Gastrocnemius medialis (tissue), 4 donors: ENCODE results near the gene GRID1. TPM values are rescaled to one million over a fixed set of nuclear protein-coding genes. Genes with fewer than 3 reads are reported as not detected.

Experiments used
- ATAC-seq, 2 donors: fragments of 150-250 bp; one replicate each; pipeline ENCODE4 v1.9.1; 2016
- DNase-seq, 2 donors: peaks; one replicate each; pipeline ENCODE4 v3.0.0-alpha.2; 2019
- H3K27ac ChIP-seq, 4 donors: fragments of 200-600 bp; sonication (generic); 1 replicate in 1 of 4; 2 replicates in 3 of 4; pipeline ENCODE4 v1.5.1; 2016 to 2018; ENCODE audit warnings: mild to moderate bottlenecking in 2 of 4, moderate library complexity in 1 of 4
- H3K27me3 ChIP-seq, 3 donors: fragments of 200-600 bp; sonication (generic) in 2 of 3; 1 replicate in 1 of 3; 2 replicates in 2 of 3; pipeline versions ENCODE4 v1.5.1 to v1.6.0; 2016 to 2019; ENCODE audit warnings: mild to moderate bottlenecking in 1 of 3, moderate library complexity in 1 of 3
- H3K36me3 ChIP-seq, 2 donors: fragments of 200-600 bp; sonication (generic) in 1 of 2; one replicate each; pipeline ENCODE4 v1.5.1; 2017 to 2018
- H3K4me1 ChIP-seq, 2 donors: fragments of 200-600 bp; sonication (generic) in 1 of 2; one replicate each; pipeline ENCODE4 v1.5.1; 2016 to 2017; ENCODE audit warnings: mild to moderate bottlenecking in 2 of 2
- H3K4me3 ChIP-seq, 4 donors: fragments of 200-600 bp; sonication (generic) in 3 of 4; 1 replicate in 1 of 4; 2 replicates in 3 of 4; pipeline ENCODE4 v1.5.1; 2016 to 2019; ENCODE audit warnings: mild to moderate bottlenecking in 2 of 4
- H3K9me3 ChIP-seq, 3 donors: fragments of 200-600 bp; sonication (generic) in 2 of 3; 1 replicate in 1 of 3; 2 replicates in 2 of 3; pipeline ENCODE4 v1.5.1; 2016 to 2019
- POLR2A ChIP-seq, 2 donors: fragments of 450-650 bp; IDR thresholded peaks; one replicate each; pipeline ENCODE4 v1.6.1; 2017; ENCODE audit warnings: antibody characterized with exemption in 2 of 2, mild to moderate bottlenecking in 2 of 2, moderate library complexity in 2 of 2
- in situ Hi-C, 4 donors: fragments of 200-750 bp; cut with MboI; loops; one replicate each; pipeline versions ENCODE4 v1.15.0 to v1.8.0; 2017; ENCODE audit warnings: low sequenced_read_pairs in 4 of 4
- intact Hi-C: fragments of 100-400 bp; cut with DNase I; formaldehyde crosslinking; loops from one replicate; pipeline ENCODE4 v1.15.1; 2023; ENCODE audit warnings: low total_unique reads
- total RNA-seq, 4 donors: library from RNA; depleted of rRNA; stranded (reverse); fragments of >200 nt; gene quantifications; one replicate each; pipeline versions ENCODE4 v1.1.0 to v1.2.3, GENCODE V29; 2016
- TF ChIP-seq, protein P1 (sequence below), 5 experiments: fragments of 450-650 bp in 3 of 5; fragments of 200-600 bp in 2 of 5; sonication (generic) in 2 of 5; IDR thresholded peaks in 4 of 5; conservative IDR thresholded peaks in 1 of 5; 1 replicate in 4 of 5; 2 replicates in 1 of 5; pipeline ENCODE4 v1.5.1; 2016 to 2019; ENCODE audit warnings: antibody characterized with exemption in 5 of 5, mild to moderate bottlenecking in 3 of 5, moderate library complexity in 3 of 5

Gene GRID1
- total RNA-seq, 4 donors from 2014 or later = 0.17 to 1.4 (median 0.79) TPM

DNA sequence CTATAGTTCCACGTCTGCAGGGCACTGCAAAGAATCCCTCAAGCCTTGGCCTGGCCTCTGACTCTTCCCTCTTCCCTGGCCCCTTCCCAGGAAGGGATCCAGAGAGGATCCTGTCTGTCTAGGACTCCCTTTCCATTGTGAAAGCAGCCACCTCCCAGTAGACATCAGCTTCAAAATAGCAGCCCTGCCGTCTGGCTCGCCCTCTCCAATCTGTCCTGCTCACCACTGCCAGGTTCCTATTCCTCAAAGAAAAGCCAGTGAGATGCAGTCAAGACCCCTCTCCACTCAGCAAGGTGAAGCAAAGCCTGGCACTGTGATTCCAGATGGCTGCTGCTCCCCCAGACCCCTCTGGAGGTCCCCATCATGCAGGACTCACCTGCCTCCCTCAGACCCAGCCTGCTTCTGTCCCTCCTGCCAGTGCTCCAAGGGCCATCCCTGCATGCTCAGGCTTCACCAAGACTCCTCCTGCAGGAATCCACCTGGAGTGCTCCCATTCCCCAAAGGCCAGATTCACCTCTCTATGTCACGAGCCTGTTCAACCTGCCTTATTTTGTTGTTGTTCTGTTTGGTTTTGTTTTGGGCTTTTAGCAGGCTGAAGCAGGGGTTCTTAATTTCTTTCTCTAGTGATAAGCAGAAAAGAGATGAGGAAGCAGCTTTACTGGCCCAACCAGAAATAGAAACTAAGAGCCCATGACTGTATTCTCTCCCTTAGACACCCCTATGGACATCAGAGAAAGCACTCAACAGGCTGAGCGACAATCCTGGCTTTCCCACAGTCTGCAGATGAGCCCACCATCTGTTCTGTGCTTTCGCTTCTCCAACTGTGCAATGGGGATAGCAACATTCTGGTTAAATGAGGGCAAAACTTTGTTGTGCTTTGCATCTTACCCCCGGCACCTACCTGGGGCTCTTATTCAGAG, 305.1 kb downstream of the GRID1 start:
- no peak for DNase-seq
- TF ChIP-seq, protein P1, sequence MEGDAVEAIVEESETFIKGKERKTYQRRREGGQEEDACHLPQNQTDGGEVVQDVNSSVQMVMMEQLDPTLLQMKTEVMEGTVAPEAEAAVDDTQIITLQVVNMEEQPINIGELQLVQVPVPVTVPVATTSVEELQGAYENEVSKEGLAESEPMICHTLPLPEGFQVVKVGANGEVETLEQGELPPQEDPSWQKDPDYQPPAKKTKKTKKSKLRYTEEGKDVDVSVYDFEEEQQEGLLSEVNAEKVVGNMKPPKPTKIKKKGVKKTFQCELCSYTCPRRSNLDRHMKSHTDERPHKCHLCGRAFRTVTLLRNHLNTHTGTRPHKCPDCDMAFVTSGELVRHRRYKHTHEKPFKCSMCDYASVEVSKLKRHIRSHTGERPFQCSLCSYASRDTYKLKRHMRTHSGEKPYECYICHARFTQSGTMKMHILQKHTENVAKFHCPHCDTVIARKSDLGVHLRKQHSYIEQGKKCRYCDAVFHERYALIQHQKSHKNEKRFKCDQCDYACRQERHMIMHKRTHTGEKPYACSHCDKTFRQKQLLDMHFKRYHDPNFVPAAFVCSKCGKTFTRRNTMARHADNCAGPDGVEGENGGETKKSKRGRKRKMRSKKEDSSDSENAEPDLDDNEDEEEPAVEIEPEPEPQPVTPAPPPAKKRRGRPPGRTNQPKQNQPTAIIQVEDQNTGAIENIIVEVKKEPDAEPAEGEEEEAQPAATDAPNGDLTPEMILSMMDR (IDR thresholded peaks at IDR 0.05 in 4 of 5, conservative IDR thresholded peaks at IDR 0.05 in 1 of 5) = no peak
- TF ChIP-seq POLR2A (IDR thresholded peaks at IDR 0.05) = no peak

DNA sequence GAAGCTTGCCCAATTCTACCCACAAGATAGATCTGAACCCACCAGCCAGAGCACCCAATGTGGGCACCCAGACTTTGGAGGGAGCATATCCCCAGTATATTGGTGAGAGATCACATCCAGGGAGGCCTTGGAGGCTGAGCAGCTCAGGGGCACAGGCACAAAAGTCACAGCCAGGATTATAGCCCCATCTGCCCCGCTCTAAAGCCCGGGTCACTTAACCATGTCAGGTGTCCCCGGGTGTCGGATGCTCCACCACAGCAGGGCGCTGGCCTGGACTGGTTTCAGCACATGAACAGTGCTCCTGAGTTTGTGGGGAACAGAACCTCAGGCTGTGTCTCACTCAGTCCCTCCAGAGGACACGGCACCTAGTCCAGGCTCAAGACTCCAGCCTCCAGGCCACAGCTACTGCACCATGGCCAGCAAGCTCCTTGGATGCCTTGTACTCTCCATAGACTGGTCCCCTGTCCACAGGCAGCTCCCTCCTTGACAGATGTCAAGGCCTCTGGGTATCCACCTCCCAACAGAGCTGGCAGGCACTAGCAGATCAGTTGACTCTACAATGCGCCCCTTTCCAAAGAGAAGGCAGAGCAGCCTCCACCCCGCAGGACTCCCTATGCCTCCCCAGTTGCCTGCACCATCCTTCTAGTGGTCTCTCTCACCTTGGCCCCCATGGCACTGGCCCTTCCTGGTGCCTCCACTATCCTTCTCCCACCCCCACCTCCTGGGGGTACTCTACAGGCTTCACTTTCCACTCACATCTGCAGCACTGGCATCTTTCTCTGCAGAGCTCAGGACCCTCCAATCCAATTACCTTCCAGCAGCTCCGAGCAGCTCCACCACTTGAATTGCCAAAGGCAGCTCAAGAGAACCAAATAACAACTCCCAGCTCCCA, 306.0 kb downstream of the GRID1 start:
- TF ChIP-seq, protein P1 (IDR thresholded peaks at IDR 0.05 in 4 of 5, conservative IDR thresholded peaks at IDR 0.05 in 1 of 5) = no peak
- no peak for TF ChIP-seq POLR2A (IDR thresholded peaks at IDR 0.05)
- in situ Hi-C loops (no loop called here), intact Hi-C loops (no loop called here)
- no peaks in the 10 kb centered on the region for H3K4me1 ChIP-seq
- H3K36me3 ChIP-seq = no peaks in the 10 kb centered on the region
- no peak for ATAC-seq
- H3K27me3 ChIP-seq = peaks cover 0 to 10% (median 0%) of the 10 kb centered on the region in 3 donors
- DNase-seq = no peak
- H3K27ac ChIP-seq = no peak overlapping the region
- H3K9me3 ChIP-seq = no peaks in the 10 kb centered on the region
- no peak overlapping the region for H3K4me3 ChIP-seq

More for the DNA sequence above, 305.1 kb downstream of the GRID1 start:
- H3K9me3 ChIP-seq = no peaks in the 10 kb centered on the region
- intact Hi-C loops (no loop called here), in situ Hi-C loops (no loop called here)
- H3K36me3 ChIP-seq = no peaks in the 10 kb centered on the region
- H3K4me1 ChIP-seq = no peaks in the 10 kb centered on the region
- H3K27me3 ChIP-seq = peaks cover 0 to 3% (median 0%) of the 10 kb centered on the region in 3 donors
- ATAC-seq = no peak
- no peak overlapping the region for H3K4me3 ChIP-seq
- no peak overlapping the region for H3K27ac ChIP-seq

DNA sequence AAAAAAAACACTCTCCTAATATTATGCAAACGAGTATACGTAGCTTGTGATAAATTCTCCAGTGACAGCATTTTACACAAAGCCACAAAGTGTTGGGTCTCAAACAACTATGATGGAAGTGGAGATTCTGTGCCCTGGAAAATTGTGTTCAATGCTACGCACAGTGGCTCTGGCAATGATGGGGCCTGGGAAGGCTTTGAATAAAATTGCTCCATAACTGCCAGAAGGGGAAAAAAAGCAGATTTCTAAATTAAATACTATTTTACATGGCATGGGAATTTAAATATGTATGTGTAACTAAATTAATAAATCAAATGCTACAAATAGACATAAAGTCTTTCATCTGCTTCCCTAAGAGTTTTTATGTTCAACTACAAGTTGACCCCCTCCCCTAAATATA, 306.7 kb downstream of the GRID1 start:
- in situ Hi-C loops (no loop called here), intact Hi-C loops (no loop called here)
- Histone ChIP-seq H3K4me3 (no peak overlapping the region), H3K4me1 (no peaks in the 10 kb centered on the region), H3K9me3 (no peaks in the 10 kb centered on the region), H3K36me3 (no peaks in the 10 kb centered on the region), H3K27ac (no peak overlapping the region), H3K27me3 (peaks cover 0 to 10% (median 0%) of the 10 kb centered on the region in 3 donors)
- no peak for TF ChIP-seq POLR2A (IDR thresholded peaks at IDR 0.05)
- TF ChIP-seq, protein P1 (IDR thresholded peaks at IDR 0.05 in 4 of 5, conservative IDR thresholded peaks at IDR 0.05 in 1 of 5) = no peak
- DNase-seq = no peak
- ATAC-seq = no peak

DNA sequence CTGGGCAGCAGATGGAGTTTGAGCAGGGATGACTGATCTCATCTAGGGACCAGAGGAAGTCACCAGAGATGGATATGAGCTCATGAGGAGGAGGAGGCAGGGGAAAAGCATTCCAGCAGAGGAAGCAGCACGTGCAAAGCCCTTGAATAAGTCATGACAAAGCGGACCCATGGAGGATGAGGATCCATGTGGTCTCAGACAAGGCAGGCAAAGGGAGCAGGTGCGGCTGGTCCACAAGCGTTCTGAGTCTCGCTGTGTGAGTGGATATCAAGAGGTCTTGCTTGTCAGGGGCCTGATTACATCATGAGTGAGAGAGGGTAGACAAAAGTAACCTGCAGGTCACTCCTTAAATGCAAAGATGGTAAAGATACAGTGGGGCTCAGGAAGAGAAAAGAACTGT, 307.6 kb downstream of the GRID1 start:
- H3K4me1 ChIP-seq = no peaks in the 10 kb centered on the region
- H3K27me3 ChIP-seq = peaks cover 0 to 10% (median 0%) of the 10 kb centered on the region in 3 donors
- intact Hi-C loops = no loop called here
- in situ Hi-C loops = no loop called here
- no peak for ATAC-seq
- DNase-seq = no peak
- TF ChIP-seq, protein P1 (IDR thresholded peaks at IDR 0.05 in 4 of 5, conservative IDR thresholded peaks at IDR 0.05 in 1 of 5) = no peak
- no peak for TF ChIP-seq POLR2A (IDR thresholded peaks at IDR 0.05)
- H3K9me3 ChIP-seq = no peaks in the 10 kb centered on the region
- no peak overlapping the region for H3K4me3 ChIP-seq
- no peaks in the 10 kb centered on the region for H3K36me3 ChIP-seq
- H3K27ac ChIP-seq = no peak overlapping the region
